ENCODE data around the gene INPP4A. TPM values are rescaled to one million over a fixed set of nuclear protein-coding genes. Genes with fewer than 3 reads are reported as not detected.

Gene INPP4A
- total RNA-seq, 1 experiment from 2014 or later, result 15.2 TPM

DNA sequence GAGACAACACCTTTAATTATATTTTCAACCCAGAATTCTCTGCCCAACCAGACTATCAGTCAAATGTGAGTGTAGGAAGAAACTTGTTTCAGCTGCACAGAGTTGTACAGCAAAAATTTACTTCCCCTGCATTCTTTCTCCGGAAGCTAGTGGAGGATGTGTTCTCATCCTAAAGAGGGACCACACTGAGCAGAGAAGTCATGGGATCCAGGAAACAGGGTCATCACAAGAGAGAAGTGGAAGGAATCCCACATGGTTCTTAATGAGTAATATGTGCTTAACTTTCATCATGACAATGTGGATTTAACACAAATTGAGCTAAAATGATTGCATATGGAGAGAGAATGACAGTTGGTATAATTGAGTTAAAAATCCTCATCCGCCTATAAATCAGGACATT is 78.2 kb downstream of the INPP4A start:
- DNase-seq (ENCODE audit: low spot score), result no peak
- in situ Hi-C loops (cut with HindIII; ENCODE audit: low sequenced_read_pairs), result no loop called here

DNA sequence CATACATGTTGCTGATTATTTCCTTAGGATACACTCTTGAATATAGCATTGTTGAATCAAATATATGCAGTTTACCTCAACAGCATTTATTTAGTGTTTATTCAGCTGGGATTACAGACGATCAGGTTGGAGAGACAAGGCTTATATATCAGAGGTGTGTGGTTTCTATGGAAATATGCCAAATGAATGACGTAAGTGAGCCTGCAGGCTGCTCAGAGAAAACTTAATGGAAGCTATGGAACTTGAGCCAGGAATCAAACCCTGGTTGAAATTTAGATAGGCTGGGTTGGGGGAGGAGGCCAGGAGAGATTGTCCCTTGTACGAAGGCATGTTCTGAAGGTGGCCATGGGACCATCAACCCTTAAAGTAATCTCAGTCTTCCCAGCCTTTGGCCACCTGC is 79.5 kb downstream of the INPP4A start:
- in situ Hi-C loops (cut with HindIII; ENCODE audit: low sequenced_read_pairs), result no loop called here

DNA sequence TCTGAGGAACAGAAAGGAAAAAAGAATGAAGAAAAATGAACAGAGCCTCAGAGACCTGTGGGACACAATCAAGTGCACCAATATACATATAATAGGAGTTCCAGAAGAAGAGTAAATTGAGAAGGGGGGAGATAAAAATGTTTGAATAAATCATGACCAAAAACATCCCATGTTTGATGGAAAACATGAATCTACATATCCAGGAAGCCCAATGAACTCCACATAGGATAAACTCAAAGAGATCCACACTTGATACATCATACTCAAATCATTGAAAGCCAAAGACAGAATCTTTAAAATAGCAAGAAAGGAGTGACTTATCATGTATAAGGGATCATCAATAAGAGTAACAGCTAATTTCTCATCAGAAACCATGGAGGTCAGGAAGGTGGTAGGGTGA is 83.7 kb downstream of the INPP4A start:
- no peak for DNase-seq (ENCODE audit: low spot score)
- in situ Hi-C loops (cut with HindIII; ENCODE audit: low sequenced_read_pairs), result no loop called here

More for the DNA sequence above, 79.5 kb downstream of the INPP4A start:
- peak; percentile 76 for DNase-seq (ENCODE audit: low spot score)

DNA sequence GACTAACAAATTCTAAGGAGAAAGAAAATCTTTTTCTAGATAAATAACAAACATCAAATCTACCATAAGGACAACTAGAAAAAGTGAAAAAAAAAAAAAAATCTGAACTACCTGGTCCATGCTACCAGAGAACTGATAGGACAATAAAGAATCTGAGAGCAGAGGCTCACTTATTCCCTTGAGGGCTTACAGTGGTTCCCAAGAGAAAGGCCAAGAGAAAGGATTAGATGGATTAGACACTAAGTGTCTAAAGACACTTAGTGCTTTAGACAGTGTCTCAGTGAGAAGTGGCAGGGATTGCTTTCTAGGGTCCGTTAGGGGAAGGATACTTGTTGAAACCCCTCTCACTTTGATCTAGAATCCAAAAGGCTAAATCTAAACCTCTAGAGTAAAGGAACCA is 85.5 kb downstream of the INPP4A start:
- in situ Hi-C loops (cut with HindIII; ENCODE audit: low sequenced_read_pairs), result no loop called here

DNA sequence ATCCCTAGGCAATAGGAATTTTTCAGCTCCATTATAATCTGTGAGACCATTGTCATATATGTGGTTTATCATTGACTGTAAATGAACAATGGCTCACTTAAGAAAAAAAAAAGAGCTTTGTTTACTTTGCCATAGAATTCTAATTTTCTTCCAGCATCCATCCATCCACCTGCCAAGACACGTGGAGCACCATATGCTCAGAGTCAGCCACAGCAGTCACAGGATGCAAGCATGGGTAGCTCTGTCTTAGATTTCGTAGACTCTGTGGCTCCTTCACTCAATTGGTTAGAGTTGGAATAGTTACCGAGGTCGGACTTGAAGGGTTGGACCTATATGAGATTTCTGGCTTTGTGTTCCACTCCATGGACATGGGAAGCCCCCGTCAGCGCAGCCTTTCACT is 88.1 kb downstream of the INPP4A start:
- in situ Hi-C loops (cut with HindIII; ENCODE audit: low sequenced_read_pairs), result no loop called here
- peak; percentile 93 for DNase-seq (ENCODE audit: low spot score)

More for the DNA sequence above, 85.5 kb downstream of the INPP4A start:
- no peak for DNase-seq (ENCODE audit: low spot score)

DNA sequence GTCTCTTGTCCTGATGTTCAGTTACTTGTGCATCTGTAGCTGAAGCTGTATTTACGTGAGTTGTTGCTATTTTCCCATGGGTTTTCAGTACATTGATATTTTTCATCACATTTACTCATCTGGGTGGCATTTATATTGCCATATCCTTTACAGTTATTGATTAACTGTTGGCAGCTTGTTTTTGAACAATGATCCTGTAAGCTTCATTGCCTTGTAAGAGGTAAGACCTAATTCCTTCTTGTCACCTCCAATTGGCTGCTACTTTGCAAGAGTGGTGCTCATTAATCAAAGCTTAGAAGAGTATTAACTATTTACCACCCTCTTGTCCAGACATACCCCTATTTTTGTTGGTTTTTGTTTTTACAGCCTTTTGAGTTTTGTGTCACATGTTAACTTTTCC is 88.9 kb downstream of the INPP4A start:
- in situ Hi-C loops (cut with HindIII; ENCODE audit: low sequenced_read_pairs), result no loop called here
- no peak for DNase-seq (ENCODE audit: low spot score)

DNA sequence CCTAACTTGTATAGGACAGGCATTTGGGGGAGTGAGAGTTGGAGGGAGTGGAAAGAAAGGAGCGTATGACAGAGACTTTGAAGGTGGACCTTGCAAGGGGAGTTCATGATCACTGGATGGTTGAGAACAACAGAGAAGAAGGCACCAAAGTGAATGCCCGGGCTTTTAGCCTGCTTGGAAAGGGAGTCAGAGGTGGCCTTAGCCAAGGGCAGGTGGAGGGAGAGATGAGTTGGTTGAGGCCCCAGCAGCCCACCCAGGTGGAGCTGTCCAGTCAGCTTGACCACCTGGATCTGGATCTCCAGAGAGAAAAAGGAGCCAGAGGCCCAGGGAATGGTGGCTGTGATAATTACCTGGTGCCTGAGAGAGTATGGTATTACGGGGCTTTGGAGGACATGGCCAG is 90.1 kb downstream of the INPP4A start:
- in situ Hi-C loops (cut with HindIII; ENCODE audit: low sequenced_read_pairs), result no loop called here
- DNase-seq (ENCODE audit: low spot score), result no peak

DNA sequence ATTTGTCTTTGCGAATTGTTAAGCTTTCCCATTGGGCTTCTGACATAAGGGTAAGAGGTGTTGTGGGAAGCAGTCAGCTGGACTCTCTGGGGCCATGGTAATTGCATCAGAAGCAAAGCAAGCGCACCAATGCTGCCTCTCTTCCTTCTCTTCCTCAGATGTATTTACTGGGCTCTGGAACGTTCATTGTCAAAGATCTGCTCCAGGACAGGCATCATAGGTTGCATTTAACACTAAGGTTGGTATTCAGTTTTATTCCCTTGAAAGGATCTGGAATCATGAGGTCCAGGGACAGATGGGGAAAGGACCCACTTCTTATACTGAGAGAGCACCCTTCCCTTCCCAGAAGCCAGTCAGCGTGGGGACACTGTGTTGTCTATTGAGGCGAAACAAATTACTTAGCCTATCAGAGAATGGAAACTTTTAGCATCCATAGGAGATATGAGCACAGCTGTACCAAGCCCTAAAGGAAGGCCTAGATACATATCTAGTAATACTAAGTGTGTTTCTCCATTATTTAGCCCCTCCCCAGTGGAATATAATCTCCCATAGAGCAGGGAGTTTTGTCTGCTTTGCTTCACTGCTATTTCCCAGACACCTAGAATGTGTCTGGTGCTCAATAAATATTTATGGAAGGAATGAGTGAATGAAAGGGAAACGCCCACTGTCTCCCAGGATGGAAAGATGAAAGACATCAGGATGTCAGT is 91.5 kb downstream of the INPP4A start:
- no peak for DNase-seq (ENCODE audit: low spot score)
- in situ Hi-C loops (cut with HindIII; ENCODE audit: low sequenced_read_pairs), result no loop called here

DNA sequence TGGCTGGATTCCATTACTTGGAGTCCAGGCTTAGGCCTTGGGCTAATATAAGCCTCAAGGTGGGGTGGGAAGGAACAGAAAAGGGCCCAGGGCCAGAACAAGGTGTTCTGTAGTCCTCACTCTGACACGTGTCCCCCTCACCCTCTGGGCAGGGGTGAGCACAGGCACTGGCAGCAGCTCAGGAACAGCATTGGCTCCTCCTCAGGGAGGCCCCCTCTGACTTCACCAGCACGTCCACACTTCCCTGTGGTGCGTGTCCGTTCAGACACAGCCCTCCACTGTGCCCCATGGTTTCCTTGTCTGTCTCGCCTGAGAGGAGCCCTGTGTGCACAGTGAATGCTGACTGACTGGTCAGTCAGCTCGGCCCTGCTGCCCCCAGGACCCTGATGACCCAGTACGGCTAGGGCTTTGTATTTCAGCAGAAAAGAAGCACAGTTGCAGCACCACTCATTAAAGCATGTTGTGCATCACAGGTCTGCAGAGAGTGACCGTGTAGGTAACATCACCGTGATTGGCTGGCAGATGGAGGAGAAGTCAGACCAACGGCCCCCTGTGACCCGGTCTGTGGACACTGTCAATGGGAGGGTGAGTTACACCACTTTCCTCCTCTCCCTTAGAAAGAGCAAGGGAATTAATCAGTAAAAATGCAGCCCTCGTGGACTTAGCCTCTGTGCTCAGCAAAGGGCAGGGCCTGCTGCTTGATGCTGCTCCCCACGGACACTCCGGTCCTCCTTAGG is 92.9 kb downstream of the INPP4A start:
- in situ Hi-C loops (cut with HindIII; ENCODE audit: low sequenced_read_pairs), result no loop called here
- peak; percentile 33 for DNase-seq (ENCODE audit: low spot score)

DNA sequence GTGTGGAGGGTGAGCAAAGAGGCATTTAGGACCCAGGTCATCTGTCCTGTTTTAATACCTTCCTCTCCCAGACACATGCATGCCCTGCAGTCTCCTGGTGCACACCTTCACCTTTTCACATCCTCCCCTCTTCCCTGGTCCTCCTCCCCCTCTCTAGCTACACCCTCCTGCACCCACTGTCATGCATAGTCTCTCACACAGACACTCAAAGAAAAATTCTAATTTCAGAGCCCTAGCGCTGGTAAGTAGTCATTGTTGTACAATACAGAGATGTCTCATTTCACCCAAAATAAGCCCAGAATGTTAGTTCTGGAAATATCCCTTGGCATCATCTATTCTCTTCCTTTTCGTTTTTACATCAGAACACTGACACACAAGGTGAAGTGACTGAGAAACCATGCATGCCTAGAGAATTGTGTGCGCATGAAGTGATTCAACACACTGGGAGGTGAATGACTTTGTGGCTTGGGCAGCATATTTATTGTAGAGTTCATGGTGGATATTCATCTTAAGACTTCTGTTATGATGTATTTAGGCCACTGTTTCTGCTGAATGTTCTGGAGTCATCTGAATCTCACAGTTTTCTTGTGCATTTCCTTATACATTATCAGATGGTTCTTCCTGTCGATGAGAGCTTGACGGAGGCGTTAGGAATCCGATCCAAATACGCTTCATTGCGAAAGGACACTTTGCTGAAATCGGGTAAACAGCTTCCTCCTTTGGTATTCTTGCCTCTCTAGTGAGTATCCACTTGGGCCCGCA is 93.8 kb downstream of the INPP4A start:
- in situ Hi-C loops (cut with HindIII; ENCODE audit: low sequenced_read_pairs), result no loop called here
- DNase-seq (ENCODE audit: low spot score), result no peak

DNA sequence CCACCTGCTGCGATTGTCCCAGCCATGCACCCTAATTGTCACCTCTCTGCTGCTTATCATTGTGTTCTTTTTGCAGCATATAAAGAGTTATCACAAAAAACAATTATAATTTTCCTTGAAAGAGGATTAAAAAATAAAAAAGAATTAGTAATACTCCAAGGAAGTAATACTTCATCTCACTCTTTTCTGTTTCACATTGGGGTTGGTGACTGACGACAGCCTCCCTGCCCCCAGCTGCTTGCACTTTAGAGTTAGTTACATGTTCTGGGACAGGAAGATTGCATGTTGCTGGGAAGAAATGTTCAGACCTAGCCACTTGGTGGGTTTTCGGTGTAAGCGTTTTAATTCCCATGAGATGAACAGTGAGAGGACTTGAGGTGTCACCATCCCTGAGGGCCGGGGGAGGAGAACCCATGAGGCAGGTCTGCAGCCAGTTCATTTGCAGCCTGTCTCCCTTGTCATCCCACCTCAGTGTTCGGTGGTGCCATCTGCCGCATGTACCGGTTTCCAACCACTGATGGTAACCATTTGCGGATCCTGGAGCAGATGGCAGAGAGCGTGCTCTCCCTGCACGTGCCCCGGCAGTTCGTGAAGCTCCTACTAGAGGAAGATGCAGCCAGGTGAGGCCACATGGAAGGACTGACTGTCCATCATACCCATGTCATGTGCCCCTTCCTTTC is 94.5 kb downstream of the INPP4A start:
- in situ Hi-C loops (cut with HindIII; ENCODE audit: low sequenced_read_pairs), result no loop called here
- DNase-seq (ENCODE audit: low spot score), result peak; percentile 95

DNA sequence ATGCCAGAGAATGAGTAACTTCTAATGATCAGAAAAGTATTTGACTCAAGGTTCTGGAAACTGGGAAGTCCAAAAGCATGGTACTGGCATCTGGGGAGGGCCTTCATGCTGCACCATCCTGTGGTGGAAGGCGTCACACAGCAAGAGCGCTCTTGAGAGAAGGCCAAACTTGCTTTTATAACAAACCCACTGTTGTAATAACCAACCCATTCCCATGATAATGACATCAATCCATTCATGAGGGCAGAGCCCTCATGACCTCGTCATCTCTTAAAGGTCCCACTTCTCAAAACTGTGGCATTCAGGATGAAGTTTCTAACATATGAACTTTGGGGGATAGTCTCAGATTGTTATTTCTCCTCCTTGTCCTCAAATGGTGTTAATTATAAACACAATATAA is 95.9 kb downstream of the INPP4A start:
- in situ Hi-C loops (cut with HindIII; ENCODE audit: low sequenced_read_pairs), result no loop called here
- no peak for DNase-seq (ENCODE audit: low spot score)

DNA sequence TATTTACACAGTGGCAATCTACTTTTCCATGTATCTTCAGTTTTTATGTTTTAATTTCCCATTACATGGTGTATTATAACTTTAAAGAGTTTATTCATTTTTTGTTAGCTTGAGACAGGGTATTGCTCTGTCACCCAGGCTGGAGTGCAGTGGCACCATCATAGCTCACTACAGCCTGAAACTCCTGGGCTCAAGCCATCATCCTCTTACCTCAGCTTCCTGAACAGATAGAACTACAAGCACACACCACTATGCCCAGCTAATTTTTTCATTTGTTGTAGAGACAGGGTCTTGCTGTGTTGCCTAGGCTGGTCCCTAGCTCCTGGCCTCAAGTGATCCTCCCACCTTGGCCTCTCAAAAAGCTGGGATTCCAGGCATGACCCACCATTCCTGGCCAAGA is 96.8 kb downstream of the INPP4A start:
- in situ Hi-C loops (cut with HindIII; ENCODE audit: low sequenced_read_pairs), result no loop called here
- DNase-seq (ENCODE audit: low spot score), result no peak

DNA sequence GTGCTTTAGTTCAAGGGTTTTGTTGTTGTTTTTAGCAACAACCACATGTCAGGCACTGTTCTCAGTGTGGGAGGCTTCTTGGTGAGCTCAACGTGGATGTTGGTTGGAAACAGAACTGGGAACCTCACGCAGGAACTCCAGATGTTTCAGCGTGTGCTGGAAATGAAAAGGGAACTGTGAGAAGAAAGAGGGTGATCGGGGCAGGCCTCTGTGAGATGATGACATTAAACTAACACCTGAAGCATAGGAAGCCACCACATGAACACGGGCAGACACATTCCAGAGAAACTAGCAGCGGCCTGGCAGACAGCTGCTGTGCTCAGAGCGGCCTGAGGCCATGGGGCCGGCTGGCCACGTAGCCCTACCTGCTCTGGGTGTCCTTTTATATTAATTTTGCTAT is 97.2 kb downstream of the INPP4A start:
- no peak for DNase-seq (ENCODE audit: low spot score)
- in situ Hi-C loops (cut with HindIII; ENCODE audit: low sequenced_read_pairs), result no loop called here

DNA sequence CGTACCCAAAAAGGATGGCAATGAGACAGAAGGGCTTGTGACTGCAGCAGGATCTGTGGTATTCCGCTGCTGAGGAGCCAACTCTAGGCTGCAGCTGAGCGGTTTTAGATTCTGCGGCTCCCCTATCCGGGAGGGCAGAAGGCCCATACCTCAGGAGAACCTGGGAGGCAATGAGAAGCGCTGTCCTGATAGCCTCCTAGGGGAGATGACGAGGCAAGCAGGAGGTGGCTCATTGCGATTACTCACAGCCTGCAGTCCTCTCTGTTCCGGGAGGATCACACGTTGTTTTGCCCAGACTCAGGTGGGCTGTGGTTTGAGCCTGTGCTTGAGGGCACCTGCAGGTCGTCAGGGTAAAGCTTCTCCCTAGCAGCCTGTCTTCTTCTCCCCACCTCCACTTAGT is 98.6 kb downstream of the INPP4A start:
- in situ Hi-C loops (cut with HindIII; ENCODE audit: low sequenced_read_pairs), result no loop called here

DNA sequence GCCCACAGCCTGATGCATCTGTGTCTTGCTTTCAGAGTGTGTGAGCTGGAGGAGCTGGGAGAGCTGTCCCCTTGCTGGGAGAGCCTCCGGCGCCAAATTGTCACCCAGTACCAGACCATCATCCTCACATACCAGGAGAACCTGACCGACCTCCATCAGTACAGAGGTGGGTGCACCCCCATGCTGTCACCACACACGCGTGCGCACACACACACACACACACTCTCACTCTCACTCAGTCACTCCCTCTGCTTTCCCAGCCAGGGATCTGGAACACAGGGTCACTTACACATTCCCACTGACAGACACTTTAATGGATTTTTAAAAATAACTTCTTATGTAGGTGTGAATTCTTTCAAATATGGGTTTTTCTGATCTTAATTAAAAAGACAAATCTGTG is 99.2 kb downstream of the INPP4A start:
- no peak for DNase-seq (ENCODE audit: low spot score)
- in situ Hi-C loops (cut with HindIII; ENCODE audit: low sequenced_read_pairs), result no loop called here

More for the DNA sequence above, 98.6 kb downstream of the INPP4A start:
- DNase-seq (ENCODE audit: low spot score), result no peak

DNA sequence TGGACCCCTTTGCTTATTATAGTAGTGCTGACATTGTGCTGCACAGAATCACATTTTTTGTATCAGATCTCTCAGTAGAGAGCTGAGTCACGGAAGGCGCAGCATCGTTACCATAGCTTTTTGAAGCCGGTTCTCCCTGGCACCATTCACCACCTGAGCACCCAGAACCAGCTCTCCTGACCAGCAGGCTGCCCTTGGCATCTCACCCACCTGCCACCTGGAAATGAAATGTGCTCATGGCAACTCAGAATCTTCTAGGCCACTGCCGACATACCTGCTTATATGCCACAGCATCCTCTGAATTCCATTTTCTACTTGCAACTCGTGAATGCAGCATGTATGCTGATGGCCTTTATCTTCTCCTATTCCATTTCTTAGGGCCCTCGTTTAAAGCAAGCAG is 100.9 kb downstream of the INPP4A start:
- peak; percentile 60 for DNase-seq (ENCODE audit: low spot score)

DNA sequence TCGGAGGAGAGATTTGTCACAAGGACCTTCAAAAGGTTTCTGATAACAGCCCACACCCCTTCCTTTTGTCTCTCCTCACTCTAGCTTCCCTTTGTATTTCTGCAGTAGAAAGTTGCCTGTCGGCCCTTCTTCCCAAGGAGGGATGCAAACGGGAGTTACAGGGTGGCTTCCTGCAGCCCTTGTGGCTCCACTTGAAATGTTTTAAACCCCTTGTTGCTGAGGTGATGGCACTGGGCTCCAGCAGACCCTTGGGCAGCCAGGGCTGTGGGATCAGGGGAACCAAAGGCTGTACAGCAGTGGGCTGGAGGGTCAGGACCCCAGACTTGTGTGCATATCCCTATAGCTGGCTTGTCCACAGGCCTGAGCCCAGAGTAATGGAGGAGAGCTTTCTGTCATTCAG is 101.5 kb downstream of the INPP4A start:
- in situ Hi-C loops (cut with HindIII; ENCODE audit: low sequenced_read_pairs), result no loop called here
- no peak for DNase-seq (ENCODE audit: low spot score)

More for the DNA sequence above, 100.9 kb downstream of the INPP4A start:
- in situ Hi-C loops (cut with HindIII; ENCODE audit: low sequenced_read_pairs), result no loop called here

DNA sequence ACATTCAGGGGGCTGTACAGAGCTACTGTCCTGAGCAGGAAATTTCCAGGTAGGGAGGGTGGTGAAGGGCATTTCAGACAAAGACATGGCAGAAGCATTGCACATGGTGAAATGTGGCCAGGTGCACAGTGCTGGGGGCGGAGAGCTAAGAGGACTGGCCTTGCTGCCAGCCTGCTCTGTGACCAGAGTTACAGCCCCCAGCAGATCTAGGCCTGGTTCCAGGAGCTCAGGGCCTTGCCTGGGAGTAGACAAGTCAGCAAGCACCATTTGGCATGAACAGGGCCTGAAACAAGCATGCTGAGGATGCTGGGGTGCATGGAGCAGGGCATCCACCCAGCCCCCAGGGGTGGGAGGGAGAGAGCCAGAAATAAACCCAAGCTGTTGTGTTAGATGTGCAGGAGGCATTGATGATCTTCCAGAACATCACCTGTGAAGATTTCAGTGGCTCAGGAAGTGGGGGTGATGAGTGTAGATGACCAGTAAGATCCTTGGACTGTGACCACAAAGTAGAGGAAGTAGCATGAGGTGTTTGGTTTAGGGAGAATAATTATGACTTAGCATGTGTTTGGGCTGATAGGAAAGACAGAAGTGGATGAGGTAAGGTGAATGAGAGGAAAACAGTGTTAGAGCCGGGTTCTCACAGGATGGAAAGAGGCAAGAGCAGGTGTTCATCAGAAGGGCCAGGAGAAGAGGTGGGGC is 102.6 kb downstream of the INPP4A start:
- DNase-seq (ENCODE audit: low spot score), result peak; percentile 77
- in situ Hi-C loops (cut with HindIII; ENCODE audit: low sequenced_read_pairs), result no loop called here
